ENCODE measurements around the gene EHBP1.

GRCh38 chr2:62725712-62726055 lies 20.2 kb downstream of the EHBP1 start:
- TF ChIP-seq, protein P1, sequence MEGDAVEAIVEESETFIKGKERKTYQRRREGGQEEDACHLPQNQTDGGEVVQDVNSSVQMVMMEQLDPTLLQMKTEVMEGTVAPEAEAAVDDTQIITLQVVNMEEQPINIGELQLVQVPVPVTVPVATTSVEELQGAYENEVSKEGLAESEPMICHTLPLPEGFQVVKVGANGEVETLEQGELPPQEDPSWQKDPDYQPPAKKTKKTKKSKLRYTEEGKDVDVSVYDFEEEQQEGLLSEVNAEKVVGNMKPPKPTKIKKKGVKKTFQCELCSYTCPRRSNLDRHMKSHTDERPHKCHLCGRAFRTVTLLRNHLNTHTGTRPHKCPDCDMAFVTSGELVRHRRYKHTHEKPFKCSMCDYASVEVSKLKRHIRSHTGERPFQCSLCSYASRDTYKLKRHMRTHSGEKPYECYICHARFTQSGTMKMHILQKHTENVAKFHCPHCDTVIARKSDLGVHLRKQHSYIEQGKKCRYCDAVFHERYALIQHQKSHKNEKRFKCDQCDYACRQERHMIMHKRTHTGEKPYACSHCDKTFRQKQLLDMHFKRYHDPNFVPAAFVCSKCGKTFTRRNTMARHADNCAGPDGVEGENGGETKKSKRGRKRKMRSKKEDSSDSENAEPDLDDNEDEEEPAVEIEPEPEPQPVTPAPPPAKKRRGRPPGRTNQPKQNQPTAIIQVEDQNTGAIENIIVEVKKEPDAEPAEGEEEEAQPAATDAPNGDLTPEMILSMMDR (conservative IDR thresholded peaks at IDR 0.05 in 1 of 2, IDR thresholded peaks at IDR 0.05 in 1 of 2; ENCODE audit: low read depth in 1 of 2, low read length in 2 of 2): no peak
- no peak for TF ChIP-seq EZH2 (IDR thresholded peaks at IDR 0.05; ENCODE audit: low read length, missing control alignments)

Measured in fibroblast of lung (primary cell).